GM23338 (cell line): ENCODE data around the gene NR5A2. TPM values are rescaled to one million over a fixed set of nuclear protein-coding genes. Genes with fewer than 3 reads are reported as not detected.

ENCODE experiments used
- ETS1 ChIP-seq: IDR thresholded peaks from 2 replicates; pipeline ENCODE4 v1.6.1; 2016; ENCODE audit warnings: antibody characterized with exemption
- EZH2 ChIP-seq: fragments of 200-600 bp; sonication (generic); IDR thresholded peaks from one replicate; pipeline ENCODE4 v1.8.0; 2017; ENCODE audit warnings: antibody characterized with exemption, mild to moderate bottlenecking, low read depth; ENCODE audit not compliant: unreplicated experiment
- EZH2phosphoT487 ChIP-seq: fragments of 200-600 bp; sonication (generic); IDR thresholded peaks from one replicate; pipeline ENCODE4 v1.8.1; 2018; ENCODE audit warnings: antibody characterized with exemption; ENCODE audit not compliant: unreplicated experiment
- JUNB ChIP-seq: IDR thresholded peaks from one replicate; pipeline ENCODE4 v1.6.1; 2016; ENCODE audit warnings: antibody characterized with exemption; ENCODE audit not compliant: unreplicated experiment
- NANOG ChIP-seq: IDR thresholded peaks from 2 replicates; pipeline ENCODE4 v1.6.1; 2016; ENCODE audit warnings: antibody characterized with exemption, borderline replicate concordance
- STAT1 ChIP-seq: IDR thresholded peaks from one replicate; pipeline ENCODE4 v1.6.1; 2016; ENCODE audit warnings: antibody characterized with exemption; ENCODE audit not compliant: unreplicated experiment
- ZNF114 ChIP-seq: fragments of 250-450 bp; sonication (Bioruptor Pico); IDR thresholded peaks from 2 replicates; pipeline ENCODE4 v1.5.0; 2020; ENCODE audit warnings: mild to moderate bottlenecking, moderate library complexity
- ZNF462 ChIP-seq: fragments of 250-450 bp; sonication (Bioruptor Pico); IDR thresholded peaks from 2 replicates; pipeline ENCODE4 v1.5.0; 2020; ENCODE audit warnings: mild to moderate bottlenecking, moderate library complexity
- polyA plus RNA-seq: library from polyadenylated mRNA; unstranded; fragments of >200 nt; fragmentation: Nextera tagmentation; extraction: Ambion mirVana; gene quantifications from 2 replicates; pipeline ENCODE4 v1.2.1, GENCODE V29; 2016
- total RNA-seq: library from RNA; depleted of rRNA; stranded (reverse); fragments of >200 nt; shearing (Covaris generic); gene quantifications from 2 replicates; pipeline ENCODE4 v1.2.3, GENCODE V29; 2014

NR5A2 gene
- total and polyA plus RNA-seq, 2 experiments from 2014 or later, result 4.4 to 13.1 TPM

DNA sequence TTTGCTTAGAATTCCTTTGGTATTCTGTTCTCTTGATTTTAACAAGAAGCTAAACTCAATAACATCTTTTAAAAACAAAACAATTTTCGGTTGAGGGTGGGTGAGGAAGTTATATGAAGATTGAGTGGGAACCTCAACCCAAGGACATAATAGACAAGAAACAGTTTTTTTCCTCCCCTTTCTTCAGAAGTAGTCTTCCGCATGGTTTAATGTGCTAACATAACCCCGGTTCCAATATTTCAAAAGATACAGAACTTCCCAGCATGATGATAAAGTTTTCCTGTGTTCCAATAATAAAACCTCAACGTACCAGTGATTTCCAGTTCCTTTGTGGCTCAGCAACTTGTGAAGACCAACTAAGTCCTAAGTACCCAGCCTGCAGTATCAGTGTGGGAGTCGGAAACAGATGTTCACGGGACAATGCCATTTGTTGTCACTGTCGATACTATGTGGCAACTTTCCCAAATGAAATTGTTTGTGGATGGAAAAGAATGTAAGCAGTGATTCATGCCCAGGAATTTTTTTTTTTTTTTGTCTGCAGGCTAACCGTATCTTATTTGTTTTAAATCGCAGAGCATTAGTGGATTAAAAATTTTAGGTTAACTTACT is 48.5 kb downstream of the NR5A2 start (continued):
- TF ChIP-seq ZNF462 (CRISPR knock-in tag) (no peak), NANOG (no peak), JUNB (no peak), EZH2 (no peak), ZNF114 (CRISPR knock-in tag) (no peak), EZH2phosphoT487 (no peak), STAT1 (no peak), ETS1 (no peak)
